AG10803 (cell line): Measurements from ENCODE around the gene SPC24.

Experiments
- DNase-seq: peaks from one replicate; pipeline ENCODE4 v3.0.0; 2010; ENCODE audit warnings: low read depth
- H3K4me3 ChIP-seq: 2 replicates; pipeline ENCODE4 v1.5.1; 2011; ENCODE audit warnings: mild to moderate bottlenecking, low read length, control low read depth
- TF ChIP-seq, protein P1 (sequence below): conservative IDR thresholded peaks from 2 replicates; pipeline ENCODE4 v1.5.1; 2011; ENCODE audit warnings: mild to moderate bottlenecking, low read length, control low read depth, inconsistent platforms

The SPC24 gene

DNA sequence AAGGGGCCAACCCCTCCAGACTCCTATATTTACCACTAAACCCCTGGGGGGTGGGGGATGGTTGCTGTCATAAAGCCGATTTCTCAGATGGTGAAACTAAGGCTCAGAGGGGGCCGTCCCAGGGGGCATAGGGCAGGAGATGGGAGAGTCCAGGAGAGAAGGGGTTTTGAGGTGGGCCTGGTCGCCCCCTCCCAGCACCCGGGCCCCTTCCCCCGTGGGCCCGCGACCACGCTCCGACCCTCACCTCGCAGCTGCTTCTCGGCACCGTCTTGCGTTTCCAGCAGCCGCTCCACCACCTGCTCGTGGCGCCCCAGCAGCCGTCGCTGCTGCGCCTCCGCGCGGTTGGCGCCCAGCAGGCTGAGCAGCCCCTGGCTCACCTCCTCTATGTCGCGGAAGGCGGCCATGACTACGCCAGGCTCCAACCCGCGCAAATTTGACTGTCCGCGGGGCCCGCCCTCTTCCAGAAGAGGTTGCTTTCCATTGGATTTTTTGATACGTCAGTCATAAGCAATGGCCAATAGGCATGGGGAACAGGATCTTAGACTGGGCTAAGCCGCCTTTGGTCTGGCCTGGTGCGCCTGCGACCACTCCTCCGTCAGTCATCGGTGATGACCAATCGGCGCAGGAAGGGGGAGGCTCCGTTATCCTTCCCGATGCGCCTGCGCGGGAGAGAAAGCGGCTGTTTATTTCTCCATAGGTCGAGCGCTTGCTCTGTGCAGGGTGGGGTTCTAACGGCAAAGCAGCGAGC lies at the start of gene SPC24:
Gene SPC24 (minus strand): TSS at position 410 of the 748 bp plus-strand sequence. CDS start 6 bp downstream, at position 404.
- TF ChIP-seq, protein P1, sequence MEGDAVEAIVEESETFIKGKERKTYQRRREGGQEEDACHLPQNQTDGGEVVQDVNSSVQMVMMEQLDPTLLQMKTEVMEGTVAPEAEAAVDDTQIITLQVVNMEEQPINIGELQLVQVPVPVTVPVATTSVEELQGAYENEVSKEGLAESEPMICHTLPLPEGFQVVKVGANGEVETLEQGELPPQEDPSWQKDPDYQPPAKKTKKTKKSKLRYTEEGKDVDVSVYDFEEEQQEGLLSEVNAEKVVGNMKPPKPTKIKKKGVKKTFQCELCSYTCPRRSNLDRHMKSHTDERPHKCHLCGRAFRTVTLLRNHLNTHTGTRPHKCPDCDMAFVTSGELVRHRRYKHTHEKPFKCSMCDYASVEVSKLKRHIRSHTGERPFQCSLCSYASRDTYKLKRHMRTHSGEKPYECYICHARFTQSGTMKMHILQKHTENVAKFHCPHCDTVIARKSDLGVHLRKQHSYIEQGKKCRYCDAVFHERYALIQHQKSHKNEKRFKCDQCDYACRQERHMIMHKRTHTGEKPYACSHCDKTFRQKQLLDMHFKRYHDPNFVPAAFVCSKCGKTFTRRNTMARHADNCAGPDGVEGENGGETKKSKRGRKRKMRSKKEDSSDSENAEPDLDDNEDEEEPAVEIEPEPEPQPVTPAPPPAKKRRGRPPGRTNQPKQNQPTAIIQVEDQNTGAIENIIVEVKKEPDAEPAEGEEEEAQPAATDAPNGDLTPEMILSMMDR, result no peak
- peak within 1 kb of the TSS; percentile 81 for H3K4me3 ChIP-seq

GRCh38 chr19:11204943-11205349 lies 49.4 kb upstream of the SPC24 start:
- no peak for DNase-seq
- TF ChIP-seq, protein P1, result no peak
- no peak overlapping the region for H3K4me3 ChIP-seq

More for the DNA sequence above, at the start of gene SPC24:
- DNase-seq, result peak; percentile 98

DNA sequence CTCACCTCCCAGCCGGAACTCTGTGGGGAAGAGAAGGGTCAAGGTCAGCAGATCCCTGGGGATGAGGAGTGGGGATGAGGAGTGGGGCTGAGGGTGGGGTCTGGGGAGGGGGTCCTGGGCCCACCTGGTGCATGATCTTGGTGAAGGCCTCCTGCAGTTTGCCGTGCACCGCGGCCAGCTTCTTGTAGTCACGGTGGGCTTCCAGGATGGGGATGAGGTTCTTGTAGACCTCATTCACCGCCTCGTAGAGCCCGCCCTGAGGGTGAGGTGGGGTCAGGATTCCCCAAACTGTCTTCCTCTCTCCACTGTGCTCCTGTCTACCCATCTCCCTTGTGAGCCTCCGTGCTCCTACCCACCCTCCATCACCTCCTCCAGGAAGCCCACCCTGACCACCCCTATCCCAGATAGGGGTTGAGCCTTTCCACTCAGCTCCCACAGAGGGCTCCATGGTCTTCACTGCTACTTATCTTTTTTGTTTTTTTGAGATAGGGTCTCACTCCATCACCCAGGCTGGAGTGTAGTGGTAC lies 48.6 kb upstream of the SPC24 start:
- no peak for DNase-seq
- TF ChIP-seq, protein P1, result no peak

DNA sequence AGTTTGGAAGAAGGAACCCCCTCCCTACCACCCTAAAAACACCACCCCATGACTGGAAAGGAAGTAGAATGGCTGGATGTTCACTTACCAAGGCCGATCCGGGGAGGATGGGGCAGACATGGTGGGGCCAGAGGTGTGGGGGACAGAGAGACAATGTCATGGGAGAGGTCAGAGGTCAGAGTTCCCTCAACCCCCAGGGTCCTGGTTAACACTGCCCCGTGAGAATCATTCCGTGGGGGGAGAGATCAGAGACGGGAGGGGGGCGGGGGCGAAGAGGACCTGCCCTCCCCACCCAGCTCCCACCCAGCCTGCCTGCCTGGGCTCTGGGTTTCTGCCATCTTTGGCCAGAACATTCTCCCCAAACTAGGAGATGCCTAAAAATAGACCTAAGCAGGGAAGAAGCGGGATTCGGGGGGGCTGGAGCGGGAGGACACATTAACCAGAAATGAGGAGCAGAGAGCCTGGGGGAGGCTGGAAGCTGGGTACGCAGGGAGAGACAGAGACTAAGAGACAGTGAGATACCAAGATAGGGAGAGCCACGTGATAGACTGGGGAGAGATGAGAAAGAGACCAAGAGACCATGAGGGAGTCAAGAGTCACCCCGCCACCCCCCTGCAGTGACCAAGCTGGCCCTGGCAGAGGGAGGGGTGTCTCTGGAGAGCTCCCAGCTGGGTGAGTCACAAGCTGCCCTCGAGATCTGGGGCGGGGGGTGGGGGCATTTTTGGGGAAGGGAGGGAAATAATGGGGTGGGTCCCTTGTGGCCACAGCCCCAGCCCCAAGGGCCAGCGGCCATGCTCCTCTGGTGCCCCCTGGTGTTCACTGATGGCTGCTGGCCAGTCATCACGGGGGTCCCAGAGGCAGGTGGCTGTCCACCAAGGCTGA lies 47.9 kb upstream of the SPC24 start:
- TF ChIP-seq, protein P1, result peak; percentile 78
- peak overlapping the region; percentile 15 for H3K4me3 ChIP-seq
- peak; percentile 83 for DNase-seq

More for the DNA sequence above, 48.6 kb upstream of the SPC24 start:
- H3K4me3 ChIP-seq, result no peak overlapping the region

- no peak overlapping the region for H3K4me3 ChIP-seq
- TF ChIP-seq, protein P1, result no peak
- no peak for DNase-seq
These were observed 47.1 kb upstream of the SPC24 start for GRCh38 chr19:11202488-11203193.

GRCh38 chr19:11201791-11202190 lies 46.2 kb upstream of the SPC24 start:
- TF ChIP-seq, protein P1, result no peak
- H3K4me3 ChIP-seq, result no peak overlapping the region
- DNase-seq, result no peak
